MM.1S (cell line): Measurements from ENCODE around the gene SERINC4.

Experiments
- DNase-seq: peaks from one replicate; pipeline ENCODE4 v3.0.0-alpha.2; 2015
- H2AFZ ChIP-seq: fragments of 300-600 bp; sonication (generic); 2 replicates; pipeline ENCODE4 v1.6.0; 2016; ENCODE audit warnings: antibody characterized with exemption, low read length
- H3F3A ChIP-seq: fragments of 300-600 bp; sonication (generic); 2 replicates; pipeline ENCODE4 v1.6.1; 2016; ENCODE audit warnings: mild to moderate bottlenecking, antibody characterized with exemption, low read length, moderate library complexity, mixed read lengths; ENCODE audit not compliant: insufficient read depth
- H3K27ac ChIP-seq: fragments of 300-600 bp; sonication (generic); 2 replicates; pipeline ENCODE4 v1.5.1; 2016; ENCODE audit warnings: mild to moderate bottlenecking, low read length
- H3K27me3 ChIP-seq: fragments of 300-600 bp; sonication (generic); replicated peaks from 2 replicates; pipeline ENCODE4 v1.6.0; 2016; ENCODE audit warnings: low read length; ENCODE audit not compliant: insufficient read depth
- H3K36me3 ChIP-seq: fragments of 300-600 bp; sonication (generic); replicated peaks from 2 replicates; pipeline ENCODE4 v1.6.1; 2016; ENCODE audit warnings: mild to moderate bottlenecking, low read length, mixed read lengths; ENCODE audit not compliant: insufficient read depth
- H3K4me1 ChIP-seq: fragments of 300-600 bp; sonication (generic); 2 replicates; pipeline ENCODE4 v1.6.1; 2016; ENCODE audit warnings: low read length, mixed read lengths
- H3K4me2 ChIP-seq: fragments of 300-600 bp; sonication (generic); 2 replicates; pipeline ENCODE4 v1.6.0; 2016; ENCODE audit warnings: low read depth, low read length
- H3K4me3 ChIP-seq: fragments of 300-600 bp; sonication (generic); 2 replicates; pipeline ENCODE4 v1.5.1; 2016; ENCODE audit warnings: low read length, mixed read lengths
- H3K79me2 ChIP-seq: fragments of 300-600 bp; sonication (generic); 2 replicates; pipeline ENCODE4 v1.6.1; 2016; ENCODE audit warnings: mixed run types, low read length, mixed read lengths
- H3K9ac ChIP-seq: fragments of 300-600 bp; sonication (generic); 2 replicates; pipeline ENCODE4 v1.6.1; 2016; ENCODE audit warnings: low read length, mixed read lengths
- H3K9me2 ChIP-seq: fragments of 300-600 bp; sonication (generic); replicated peaks from 2 replicates; pipeline ENCODE4 v1.6.1; 2016; ENCODE audit warnings: mild to moderate bottlenecking, low read length, mixed read lengths; ENCODE audit not compliant: insufficient read depth
- H3K9me3 ChIP-seq: fragments of 300-600 bp; sonication (generic); replicated peaks from 2 replicates; pipeline ENCODE4 v1.6.1; 2016; ENCODE audit warnings: mild to moderate bottlenecking, low read length, mixed read lengths; ENCODE audit not compliant: insufficient read depth
- H4K20me1 ChIP-seq: fragments of 300-600 bp; sonication (generic); 2 replicates; pipeline ENCODE4 v1.6.1; 2016; ENCODE audit warnings: mild to moderate bottlenecking, low read length, moderate library complexity, mixed read lengths; ENCODE audit not compliant: insufficient read depth
- CTCF ChIP-seq: fragments of 300-600 bp; sonication (generic); IDR thresholded peaks from 2 replicates; pipeline ENCODE4 v1.5.1; 2016; ENCODE audit warnings: antibody characterized with exemption, low read length, mixed read lengths
- EZH2 ChIP-seq: fragments of 300-600 bp; sonication (generic); optimal IDR thresholded peaks from 2 replicates; pipeline ENCODE3; 2017; ENCODE audit warnings: low read depth, mild to moderate bottlenecking, antibody characterized with exemption, low read length, mixed read lengths
- EZH2phosphoT487 ChIP-seq: fragments of 300-600 bp; sonication (generic); IDR thresholded peaks from 2 replicates; pipeline ENCODE4 v1.6.1; 2018; ENCODE audit warnings: antibody characterized with exemption, low read length

The SERINC4 gene

GRCh38 chr15:43795997-43796396 lies 4.0 kb downstream of the SERINC4 start:
- DNase-seq = no peak
- peaks cover 11% of the 10 kb centered on the region; the same call in 1 of the 2 replicates for H3F3A ChIP-seq

GRCh38 chr15:43795197-43795596 lies 4.8 kb downstream of the SERINC4 start:
- no peak overlapping the region for H3K4me2 ChIP-seq
- TF ChIP-seq EZH2 (no peak), EZH2phosphoT487 (no peak), CTCF (no peak)
- H3F3A ChIP-seq = peaks cover 11% of the 10 kb centered on the region; the same call in 1 of the 2 replicates
- no peaks in the 10 kb centered on the region for H3K27me3 ChIP-seq
- no peak overlapping the region for H3K27ac ChIP-seq
- H3K36me3 ChIP-seq = no peaks in the 10 kb centered on the region
- no peak for DNase-seq
- H3K9ac ChIP-seq = no peak overlapping the region
- H4K20me1 ChIP-seq = no peaks in the 10 kb centered on the region
- no peaks in the 10 kb centered on the region for H3K9me2 ChIP-seq
- no peaks in the 10 kb centered on the region for H3K9me3 ChIP-seq
- H2AFZ ChIP-seq = no peak overlapping the region
- H3K79me2 ChIP-seq = peaks cover 31% of the 10 kb centered on the region
- H3K4me3 ChIP-seq = no peak overlapping the region
- peaks cover 12% of the 10 kb centered on the region for H3K4me1 ChIP-seq

More at GRCh38 chr15:43795997-43796396, 4.0 kb downstream of the SERINC4 start:
- Histone ChIP-seq H3K36me3 (no peaks in the 10 kb centered on the region), H3K27me3 (no peaks in the 10 kb centered on the region), H3K79me2 (peaks cover 37% of the 10 kb centered on the region), H3K4me1 (peaks cover 12% of the 10 kb centered on the region), H3K9me2 (no peaks in the 10 kb centered on the region), H4K20me1 (no peaks in the 10 kb centered on the region), H3K27ac (no peak overlapping the region), H3K4me2 (no peak overlapping the region), H3K4me3 (no peak overlapping the region), H3K9me3 (no peaks in the 10 kb centered on the region), H2AFZ (no peak overlapping the region), H3K9ac (no peak overlapping the region)
- TF ChIP-seq CTCF (no peak), EZH2 (no peak), EZH2phosphoT487 (no peak)

- Histone ChIP-seq H3K79me2 (peaks cover 31% of the 10 kb centered on the region), H3K4me1 (peaks cover 9% of the 10 kb centered on the region), H3K36me3 (no peaks in the 10 kb centered on the region), H4K20me1 (no peaks in the 10 kb centered on the region), H3K4me2 (no peak overlapping the region), H3K27me3 (no peaks in the 10 kb centered on the region), H3F3A (peaks cover 13% of the 10 kb centered on the region), H3K27ac (no peak overlapping the region), H3K9me3 (no peaks in the 10 kb centered on the region), H2AFZ (no peak overlapping the region), H3K9ac (no peak overlapping the region), H3K4me3 (no peak overlapping the region), H3K9me2 (no peaks in the 10 kb centered on the region)
- no peak for DNase-seq
- TF ChIP-seq EZH2 (no peak), EZH2phosphoT487 (no peak), CTCF (no peak)
Observed at GRCh38 chr15:43794269-43795037, 5.6 kb downstream of the SERINC4 start.
